ENCODE data around the gene MPRIP.

DNA sequence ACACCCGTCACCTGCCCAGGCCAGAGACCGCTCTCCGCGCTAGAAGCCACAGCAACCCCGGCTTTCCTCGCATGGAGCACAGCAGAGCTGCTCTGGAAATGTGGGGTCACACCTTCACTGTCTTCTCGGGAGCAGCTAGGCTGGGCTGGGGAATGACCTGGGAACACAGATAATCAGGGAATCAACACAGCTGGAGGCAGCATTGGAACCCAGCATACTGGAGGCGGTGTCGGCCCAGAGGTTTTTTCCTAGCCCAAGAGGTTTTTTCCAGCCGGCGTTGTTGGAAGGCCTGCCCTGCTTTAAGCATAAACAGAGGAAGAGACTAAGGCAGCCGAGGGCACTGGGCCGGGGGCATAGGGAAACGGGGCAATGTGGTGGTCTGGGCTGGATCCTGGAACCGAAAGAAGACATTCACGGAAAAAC, 164.7 kb downstream of the MPRIP start:
- TF ChIP-seq, protein P1, sequence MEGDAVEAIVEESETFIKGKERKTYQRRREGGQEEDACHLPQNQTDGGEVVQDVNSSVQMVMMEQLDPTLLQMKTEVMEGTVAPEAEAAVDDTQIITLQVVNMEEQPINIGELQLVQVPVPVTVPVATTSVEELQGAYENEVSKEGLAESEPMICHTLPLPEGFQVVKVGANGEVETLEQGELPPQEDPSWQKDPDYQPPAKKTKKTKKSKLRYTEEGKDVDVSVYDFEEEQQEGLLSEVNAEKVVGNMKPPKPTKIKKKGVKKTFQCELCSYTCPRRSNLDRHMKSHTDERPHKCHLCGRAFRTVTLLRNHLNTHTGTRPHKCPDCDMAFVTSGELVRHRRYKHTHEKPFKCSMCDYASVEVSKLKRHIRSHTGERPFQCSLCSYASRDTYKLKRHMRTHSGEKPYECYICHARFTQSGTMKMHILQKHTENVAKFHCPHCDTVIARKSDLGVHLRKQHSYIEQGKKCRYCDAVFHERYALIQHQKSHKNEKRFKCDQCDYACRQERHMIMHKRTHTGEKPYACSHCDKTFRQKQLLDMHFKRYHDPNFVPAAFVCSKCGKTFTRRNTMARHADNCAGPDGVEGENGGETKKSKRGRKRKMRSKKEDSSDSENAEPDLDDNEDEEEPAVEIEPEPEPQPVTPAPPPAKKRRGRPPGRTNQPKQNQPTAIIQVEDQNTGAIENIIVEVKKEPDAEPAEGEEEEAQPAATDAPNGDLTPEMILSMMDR (IDR thresholded peaks at IDR 0.05), result no peak
- TF ChIP-seq POLR2A (IDR thresholded peaks at IDR 0.05), result no peak

All from Peyer's patch (tissue), 4 donors.